ENCODE measurements around the gene SLC4A8.

- no peak for TF ChIP-seq EZH2 (IDR thresholded peaks at IDR 0.05; ENCODE audit: borderline replicate concordance, low read depth, low read length, severe bottlenecking)
- peak; percentile 88 for TF ChIP-seq CTCF (IDR thresholded peaks at IDR 0.05; ENCODE audit: borderline replicate concordance, extremely low read depth, low read length, poor library complexity, severe bottlenecking)
Measured at GRCh38 chr12:51421266-51421884, 3.3 kb upstream of the SLC4A8 start.

All from DND-41 (cell line).